HG03432 (cell line): ENCODE data around the gene PDE4B.

Experiments used
- ATAC-seq: cut with Tn5 transposase; IDR thresholded peaks from one replicate; pipeline ENCODE4 v1.9.1; 2021; ENCODE audit warnings: mild to moderate bottlenecking, moderate library complexity; ENCODE audit not compliant: unreplicated experiment

The PDE4B gene

DNA sequence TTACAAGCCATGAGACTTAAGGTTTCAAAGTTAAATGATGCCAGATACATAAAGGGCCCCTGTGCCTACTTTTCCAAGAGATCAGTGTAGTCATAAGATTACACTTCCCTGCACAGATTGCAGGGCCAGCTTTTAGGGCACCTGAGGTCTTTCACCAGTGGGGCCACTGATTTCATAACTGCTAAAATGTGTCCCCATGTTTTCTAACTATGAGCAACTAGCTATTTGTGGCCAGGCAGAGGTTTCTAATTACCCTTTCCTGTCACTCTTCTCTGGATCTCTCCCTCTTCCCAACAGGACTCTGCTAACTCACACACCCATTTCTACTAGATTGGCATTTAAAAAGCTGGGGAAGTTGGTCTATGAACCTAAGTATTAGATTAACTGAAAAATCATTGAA lies 534.2 kb downstream of the PDE4B start:
- ATAC-seq: no peak

- no peak for ATAC-seq
Observed at GRCh38 chr1:66327588-66327987, 534.9 kb downstream of the PDE4B start.

GRCh38 chr1:66328896-66329295 lies 536.2 kb downstream of the PDE4B start:
- no peak for ATAC-seq

- ATAC-seq: no peak
Observed at GRCh38 chr1:66330722-66331141, 538.0 kb downstream of the PDE4B start.

DNA sequence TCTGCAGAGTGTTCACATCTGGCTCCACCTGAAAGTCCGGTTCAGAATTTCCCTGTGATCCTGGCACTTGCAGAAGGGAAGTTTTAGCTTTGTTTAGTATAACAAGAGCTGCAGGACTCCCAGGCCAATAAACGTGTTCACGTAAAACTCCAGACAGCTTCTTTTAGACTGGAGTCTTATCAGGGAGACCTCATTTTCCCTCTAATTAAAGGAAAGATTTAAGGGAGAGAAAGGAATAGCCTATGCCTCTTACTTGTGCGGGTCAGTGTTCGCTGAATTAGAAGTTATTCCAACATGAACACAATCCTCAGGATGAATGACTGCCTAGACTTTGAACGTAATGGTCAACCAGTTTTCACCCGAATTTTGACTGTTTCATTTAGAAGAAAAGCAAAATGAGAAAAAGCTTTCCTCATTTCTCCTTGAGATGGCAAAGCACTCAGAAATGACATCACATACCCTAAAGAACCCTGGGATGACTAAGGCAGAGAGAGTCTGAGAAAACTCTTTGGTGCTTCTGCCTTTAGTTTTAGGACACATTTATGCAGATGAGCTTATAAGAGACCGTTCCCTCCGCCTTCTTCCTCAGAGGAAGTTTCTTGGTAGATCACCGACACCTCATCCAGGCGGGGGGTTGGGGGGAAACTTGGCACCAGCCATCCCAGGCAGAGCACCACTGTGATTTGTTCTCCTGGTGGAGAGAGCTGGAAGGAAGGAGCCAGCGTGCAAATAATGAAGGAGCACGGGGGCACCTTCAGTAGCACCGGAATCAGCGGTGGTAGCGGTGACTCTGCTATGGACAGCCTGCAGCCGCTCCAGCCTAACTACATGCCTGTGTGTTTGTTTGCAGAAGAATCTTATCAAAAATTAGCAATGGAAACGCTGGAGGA lies 539.2 kb downstream of the PDE4B start:
- peak; percentile 25 for ATAC-seq

GRCh38 chr1:66332548-66332901 lies 539.8 kb downstream of the PDE4B start:
- no peak for ATAC-seq

DNA sequence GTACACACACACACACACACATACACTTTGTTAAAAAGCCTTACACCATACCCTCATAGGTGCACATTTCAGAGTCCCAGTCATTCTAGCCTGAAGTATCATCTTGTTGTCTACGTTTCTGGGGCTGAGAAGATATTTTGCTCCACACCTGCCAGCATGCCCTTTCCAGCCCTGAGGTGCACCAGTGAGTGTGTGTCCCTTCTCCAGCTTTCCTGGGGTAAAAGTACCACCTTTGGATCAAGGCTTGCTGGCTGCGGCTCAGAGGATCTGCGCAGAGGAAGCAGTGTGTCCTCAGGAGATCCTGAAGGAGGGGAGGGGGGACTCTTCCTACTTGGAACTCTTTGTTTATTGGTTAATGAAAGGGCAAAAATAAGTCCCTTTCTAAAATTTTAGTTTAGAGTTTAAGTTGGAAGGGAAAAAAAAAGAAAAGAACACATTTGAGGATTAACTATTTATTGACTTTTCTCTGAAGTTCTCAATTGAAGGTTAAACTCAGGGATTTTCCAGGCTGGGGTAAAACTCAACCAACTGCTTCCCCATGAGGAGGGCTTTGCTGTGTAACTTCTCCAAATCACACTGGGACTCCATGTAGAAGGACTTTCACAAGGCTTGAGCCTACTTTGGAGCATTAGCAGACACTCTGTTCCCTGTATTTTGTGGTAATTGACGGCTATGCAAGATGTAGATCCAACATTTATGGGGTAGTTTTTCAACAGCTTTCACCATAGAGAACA lies 540.9 kb downstream of the PDE4B start:
- no peak for ATAC-seq

- no peak for ATAC-seq
Observed at GRCh38 chr1:66334318-66334717, 541.6 kb downstream of the PDE4B start.

- no peak for ATAC-seq
Observed at GRCh38 chr1:66335125-66335524, 542.4 kb downstream of the PDE4B start.

GRCh38 chr1:66335859-66336640 lies 543.4 kb downstream of the PDE4B start:
- ATAC-seq: peak; percentile 85

- no peak for ATAC-seq
Observed at GRCh38 chr1:66336641-66336990, 543.9 kb downstream of the PDE4B start.

- no peak for ATAC-seq
Observed at GRCh38 chr1:66337249-66337648, 544.6 kb downstream of the PDE4B start.

GRCh38 chr1:66339944-66340343 lies 547.2 kb downstream of the PDE4B start:
- no peak for ATAC-seq

DNA sequence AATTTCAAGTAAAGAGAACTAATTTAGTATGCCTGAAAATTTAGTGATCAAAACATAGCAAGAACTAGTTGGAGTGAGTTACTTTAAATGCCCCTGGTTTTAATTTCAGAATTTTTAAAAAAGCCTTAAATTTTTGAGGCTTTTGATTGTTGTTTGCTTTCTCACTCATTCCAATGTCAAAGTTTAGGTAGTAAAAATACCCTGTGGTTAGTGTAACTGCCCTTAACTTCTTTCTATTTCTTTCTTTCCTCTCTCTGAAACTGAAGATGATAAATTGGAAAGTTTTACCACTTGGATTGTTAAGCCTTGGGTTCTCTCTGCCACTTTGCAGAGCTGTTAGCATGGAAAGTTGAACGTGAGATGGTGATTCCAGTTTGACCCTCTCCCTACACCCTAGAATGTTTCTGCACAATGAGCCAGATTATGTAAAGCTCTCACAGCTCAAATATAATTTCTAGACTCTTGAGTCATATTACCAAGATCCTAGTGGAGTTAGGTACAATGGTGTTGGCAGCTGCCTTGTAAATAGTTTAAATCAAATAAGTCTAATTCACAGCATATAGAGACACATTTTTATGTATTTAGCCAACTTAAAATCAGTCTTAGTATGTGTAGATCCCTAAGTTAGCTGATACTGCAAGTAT lies 548.9 kb downstream of the PDE4B start:
- no peak for ATAC-seq

DNA sequence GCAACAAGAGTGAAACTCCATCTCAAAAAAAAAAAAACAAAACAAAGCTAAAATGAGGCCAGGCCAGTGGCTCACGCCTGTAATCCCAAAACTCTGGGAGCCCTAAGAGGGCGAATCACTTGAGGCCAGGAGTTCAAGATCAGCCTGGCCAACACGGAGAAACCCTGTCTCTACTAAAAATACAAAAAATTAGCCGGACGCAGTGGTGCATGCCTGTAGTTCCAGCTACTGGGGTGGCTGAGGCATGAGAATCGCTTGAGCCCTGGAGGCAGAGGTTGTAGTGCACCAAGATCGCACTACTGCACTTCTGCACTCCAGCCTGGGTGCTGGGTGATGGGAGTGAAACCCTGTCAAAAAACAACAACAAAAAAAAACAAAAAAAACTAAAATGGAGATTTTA lies 550.0 kb downstream of the PDE4B start:
- no peak for ATAC-seq

DNA sequence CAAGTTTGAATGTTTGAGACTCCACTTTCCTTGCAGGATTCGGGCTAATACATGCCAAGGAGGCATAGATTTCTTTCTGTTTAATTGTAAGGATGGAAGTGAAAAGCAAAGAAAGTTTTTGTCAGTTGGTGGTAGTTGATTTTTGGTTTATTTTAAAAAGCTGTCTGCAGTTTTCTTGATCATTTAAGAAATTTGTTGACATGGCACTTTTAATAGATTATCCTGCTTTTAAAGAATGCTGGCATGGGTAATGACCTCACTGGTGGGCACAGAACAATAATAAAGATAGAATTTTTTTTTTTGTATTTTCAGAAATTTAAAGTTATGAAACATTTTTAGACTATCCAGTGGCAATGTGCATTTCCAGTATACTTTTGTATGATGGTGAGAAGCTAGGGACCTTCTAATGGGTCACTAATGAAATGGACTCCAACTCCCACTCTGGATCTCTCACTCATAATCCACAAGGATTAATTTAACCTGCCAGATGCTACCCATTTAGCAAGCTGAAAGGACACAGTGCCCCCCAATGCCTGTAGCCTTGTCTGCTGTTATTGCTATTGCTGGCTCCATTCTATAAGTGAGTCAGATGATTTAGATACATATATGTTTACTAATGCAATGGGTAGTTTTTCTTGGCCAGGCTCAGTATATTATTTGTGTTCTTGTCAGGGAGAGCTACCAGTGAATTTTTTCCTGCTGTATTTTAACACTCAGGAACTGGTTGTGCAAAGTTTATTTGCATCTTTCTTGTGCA lies 551.1 kb downstream of the PDE4B start:
- no peak for ATAC-seq

- no peak for ATAC-seq
Observed at GRCh38 chr1:66346057-66346795, 553.5 kb downstream of the PDE4B start.

DNA sequence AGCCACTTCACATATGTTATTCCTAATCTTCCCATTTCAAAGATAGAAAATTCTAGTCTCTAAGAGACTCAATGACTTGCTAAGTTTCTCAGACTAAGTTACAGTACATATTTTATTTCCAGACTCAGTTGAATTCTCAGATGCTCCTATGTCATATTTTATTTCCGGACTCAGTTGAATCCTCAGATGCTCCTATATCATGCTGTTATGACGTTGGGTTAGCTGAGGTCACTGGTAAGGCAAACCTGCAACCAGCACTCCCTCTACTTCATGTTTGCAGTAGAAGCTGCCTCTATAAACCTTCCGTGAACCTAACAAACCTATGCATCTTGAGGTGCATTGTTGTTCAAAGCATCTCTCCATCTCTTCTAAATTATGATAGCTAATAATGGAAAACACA lies 554.2 kb downstream of the PDE4B start:
- no peak for ATAC-seq

DNA sequence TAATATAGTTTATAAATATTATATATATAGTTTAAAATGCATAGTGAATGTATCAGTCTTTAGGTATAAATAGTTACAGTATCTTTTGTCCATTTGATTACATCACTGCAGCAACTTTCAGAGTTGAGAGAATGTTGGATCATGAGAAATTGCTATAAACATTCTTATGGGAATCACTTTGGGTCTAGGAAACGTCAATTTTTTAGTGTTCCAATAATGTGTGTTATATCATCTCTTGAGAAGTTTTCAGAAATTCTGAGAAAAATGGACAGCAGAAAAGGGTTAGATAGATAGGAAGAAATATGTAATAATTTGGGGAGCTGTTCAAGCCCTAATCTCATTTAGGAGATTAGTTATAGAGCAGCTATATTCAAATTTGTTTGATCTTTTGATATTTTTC lies 556.1 kb downstream of the PDE4B start:
- ATAC-seq: no peak

GRCh38 chr1:66349242-66349641 lies 556.5 kb downstream of the PDE4B start:
- no peak for ATAC-seq
